Gastroesophageal sphincter (tissue), 4 donors: ENCODE results near the gene PYGM. TPM values are rescaled to one million over a fixed set of nuclear protein-coding genes. Genes with fewer than 3 reads are reported as not detected.
A peak's percentile ranks its signal among the peaks of the same experiment; 100 is the strongest.

ENCODE experiments used
- ATAC-seq: fragments of 150-250 bp; one replicate; pipeline ENCODE4 v1.9.1; 2016; ENCODE audit warnings: mild to moderate bottlenecking, moderate library complexity
- H3K27ac ChIP-seq, 4 donors: fragments of 200-600 bp; sonication (generic) in 3 of 4; 1 replicate in 3 of 4; 2 replicates in 1 of 4; pipeline ENCODE4 v1.5.1; 2016 to 2019
- H3K27me3 ChIP-seq: fragments of 200-600 bp; sonication (generic); one replicate; pipeline ENCODE4 v1.5.1; 2019
- H3K36me3 ChIP-seq, 2 donors: fragments of 200-600 bp; sonication (generic); one replicate each; pipeline ENCODE4 v1.5.1; 2019; ENCODE audit warnings: control low read depth in 1 of 2
- H3K4me1 ChIP-seq, 3 donors: fragments of 200-600 bp; sonication (generic); 1 replicate in 2 of 3; 2 replicates in 1 of 3; pipeline ENCODE4 v1.5.1; 2016 to 2019; ENCODE audit warnings: control low read depth in 2 of 3
- H3K4me3 ChIP-seq, 2 donors: fragments of 200-600 bp; sonication (generic); one replicate each; pipeline ENCODE4 v1.5.1; 2019; ENCODE audit warnings: mild to moderate bottlenecking in 1 of 2, moderate library complexity in 1 of 2
- H3K9me3 ChIP-seq, 3 donors: fragments of 200-600 bp; sonication (generic); one replicate each; pipeline ENCODE4 v1.5.1; 2017 to 2019; ENCODE audit warnings: control low read depth in 2 of 3
- CTCF ChIP-seq, 4 experiments: fragments of 200-600 bp in 2 of 4; fragments of 450-650 bp in 2 of 4; sonication (generic) in 1 of 4; IDR thresholded peaks; one replicate each; pipeline ENCODE4 v1.5.1; 2017 to 2019; ENCODE audit warnings: antibody characterized with exemption in 4 of 4, mild to moderate bottlenecking in 2 of 4, moderate library complexity in 2 of 4
- EP300 ChIP-seq: sonication (generic); formaldehyde crosslinking; IDR thresholded peaks from one replicate; pipeline ENCODE4 v1.6.1; 2017; ENCODE audit warnings: antibody characterized with exemption, mild to moderate bottlenecking
- POLR2A ChIP-seq, 2 donors: fragments of 450-650 bp; IDR thresholded peaks; one replicate each; pipeline ENCODE4 v1.6.1; 2017; ENCODE audit warnings: antibody characterized with exemption in 2 of 2, mild to moderate bottlenecking in 2 of 2, moderate library complexity in 1 of 2
- POLR2AphosphoS5 ChIP-seq: sonication (generic); formaldehyde crosslinking; IDR thresholded peaks from one replicate; pipeline ENCODE4 v1.6.1; 2017; ENCODE audit warnings: antibody characterized with exemption
- WGBS, 2 donors: methylation state at CpG; one replicate each; pipeline ENCODE4 v1.1.5; 2018; ENCODE audit warnings: low coverage in 1 of 2; 5-methylcytosine and 5-hydroxymethylcytosine counted together
- total RNA-seq, 4 donors: library from RNA; depleted of rRNA; stranded (reverse); fragments of >200 nt; gene quantifications; one replicate each; pipeline ENCODE4 v1.1.0, GENCODE V29; 2016

Gene PYGM
- total RNA-seq, 4 donors from 2014 or later: 10.5 to 55.2 (median 32.8) TPM

GRCh38 chr11:64758330-64759079 lies 1.3 kb downstream of the PYGM start:
- TF ChIP-seq POLR2A (IDR thresholded peaks at IDR 0.05) (no peak), POLR2AphosphoS5 (no peak), EP300 (no peak), CTCF (IDR thresholded peaks at IDR 0.05) (no peak)
- peak overlapping the region in 3 of 4 donors; percentile 86 for H3K27ac ChIP-seq
- 70 to 71% methylated on average over 2 to 3 of the region's 15 CpGs for WGBS, 2 donors
- no peaks in the 10 kb centered on the region for H3K27me3 ChIP-seq
- no peaks in the 10 kb centered on the region for H3K9me3 ChIP-seq
- peaks cover 2 to 58% (median 44%) of the 10 kb centered on the region in 3 donors for H3K4me1 ChIP-seq
- H3K4me3 ChIP-seq: peak overlapping the region in 1 of 2 donors; percentile 40
- H3K36me3 ChIP-seq: peaks cover 0 to 39% of the 10 kb centered on the region in 2 donors
- ATAC-seq: no peak

DNA sequence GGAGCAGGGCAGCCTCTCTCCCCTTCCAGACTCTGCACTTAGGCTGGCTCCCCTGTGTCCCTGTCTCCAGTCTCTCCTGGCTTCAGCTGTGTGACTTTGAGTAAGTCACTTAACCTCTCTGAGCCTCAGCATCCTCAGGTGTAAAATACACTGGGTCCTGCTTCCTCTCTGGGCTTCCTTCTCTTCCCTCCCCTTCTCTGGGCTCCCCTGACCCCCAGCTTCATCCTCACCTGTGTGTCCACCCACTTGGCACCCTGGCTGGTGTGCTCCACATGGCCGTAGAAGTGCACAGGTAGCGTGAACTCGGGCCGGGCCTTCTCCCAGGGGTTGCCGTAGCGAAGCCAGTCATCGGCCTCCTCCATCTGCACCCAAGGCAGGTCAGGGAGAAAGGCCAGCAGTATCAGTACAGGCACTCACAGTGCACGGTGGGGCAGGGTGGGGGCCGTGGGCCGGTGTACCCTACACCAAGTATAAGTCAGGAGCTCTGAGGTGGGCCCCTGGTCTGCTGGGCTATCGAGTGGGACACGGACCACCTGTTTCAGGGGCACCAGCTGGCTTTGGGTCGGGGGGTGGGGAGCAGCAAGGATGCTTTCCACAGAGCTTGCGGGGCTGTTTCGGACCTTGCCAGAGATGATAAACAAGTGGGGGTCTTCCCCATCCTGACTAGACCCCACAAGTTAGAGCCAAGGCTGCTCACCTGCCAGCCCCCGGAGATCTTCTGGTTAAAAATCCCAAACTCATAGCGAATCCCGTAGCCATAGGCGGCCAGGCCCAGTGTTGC lies 2.0 kb downstream of the PYGM start:
- H3K4me3 ChIP-seq: no peak overlapping the region
- H3K27me3 ChIP-seq: no peaks in the 10 kb centered on the region
- no peaks in the 10 kb centered on the region for H3K9me3 ChIP-seq
- 79% methylated on average over 5 of the region's 19 CpGs; no CpG with 5 or more reads in 1 of the 2 donors for whole genome bisulfite sequencing, 2 donors
- peaks cover 2 to 50% (median 37%) of the 10 kb centered on the region in 3 donors for H3K4me1 ChIP-seq
- ATAC-seq: no peak
- peaks cover 0 to 39% of the 10 kb centered on the region in 2 donors for H3K36me3 ChIP-seq
- TF ChIP-seq POLR2A (IDR thresholded peaks at IDR 0.05) (no peak), POLR2AphosphoS5 (no peak), EP300 (no peak), CTCF (IDR thresholded peaks at IDR 0.05) (no peak)
- H3K27ac ChIP-seq: peak overlapping the region in 3 of 4 donors; percentile 86

- peaks cover 0 to 46% of the 10 kb centered on the region in 2 donors for H3K36me3 ChIP-seq
- TF ChIP-seq POLR2A (IDR thresholded peaks at IDR 0.05): no peak
- TF ChIP-seq POLR2AphosphoS5: no peak
- TF ChIP-seq CTCF (IDR thresholded peaks at IDR 0.05): no peak
- no peak for TF ChIP-seq EP300
- peaks cover 2 to 31% (median 24%) of the 10 kb centered on the region in 3 donors for H3K4me1 ChIP-seq
- no peak overlapping the region for H3K4me3 ChIP-seq
- no peaks in the 10 kb centered on the region for H3K9me3 ChIP-seq
- H3K27ac ChIP-seq: peak overlapping the region in 2 of 4 donors; percentile 55 to 86
- WGBS, 2 donors: 74% methylated on average over 6 of the region's 13 CpGs; no CpG with 5 or more reads in 1 of the 2 donors
- H3K27me3 ChIP-seq: no peaks in the 10 kb centered on the region
- ATAC-seq: no peak
Measured at GRCh38 chr11:64755681-64756361, 4.0 kb downstream of the PYGM start.

DNA sequence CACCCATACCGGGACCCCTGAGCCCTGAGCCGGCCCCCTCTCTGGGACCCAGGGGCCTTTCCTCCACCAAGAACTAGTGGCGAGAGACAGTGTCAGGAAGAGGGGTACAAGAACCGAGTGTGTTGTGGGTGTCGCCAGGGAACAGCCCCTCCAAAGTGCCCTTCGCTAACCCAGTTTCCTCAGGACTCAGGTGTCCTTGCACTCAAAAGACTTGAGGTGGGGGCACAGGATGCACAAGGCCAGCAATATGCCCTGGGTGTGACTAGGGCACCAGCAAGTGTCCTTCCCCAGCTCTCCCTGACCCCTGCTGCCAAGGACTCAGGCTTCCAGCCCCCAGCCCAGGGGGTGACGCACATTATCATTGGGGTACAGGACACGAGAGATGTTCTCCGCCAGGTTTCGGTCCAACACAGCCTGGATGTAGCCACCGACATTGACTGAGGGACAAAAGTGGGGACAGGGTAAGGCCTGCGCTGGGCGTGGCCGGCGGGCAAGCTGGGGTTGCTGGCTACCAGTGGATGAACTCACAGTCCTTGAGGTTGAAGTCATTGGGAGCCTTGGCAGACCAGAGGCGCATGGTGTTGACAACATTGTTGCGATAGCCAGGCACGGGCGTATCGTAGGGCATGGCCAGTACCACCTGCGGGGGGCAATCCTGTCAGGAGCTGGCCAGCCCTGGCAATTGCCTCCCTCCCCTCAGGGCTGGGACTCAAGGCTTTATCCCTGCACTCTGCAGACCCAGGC lies 4.7 kb downstream of the PYGM start:
- ATAC-seq: no peak
- Histone ChIP-seq H3K4me3 (no peak overlapping the region), H3K27ac (peak overlapping the region in 3 of 4 donors; percentile 45 to 86 (median 55)), H3K9me3 (no peaks in the 10 kb centered on the region), H3K4me1 (peaks cover 0 to 24% (median 19%) of the 10 kb centered on the region in 3 donors), H3K27me3 (no peaks in the 10 kb centered on the region), H3K36me3 (peaks cover 0 to 54% of the 10 kb centered on the region in 2 donors)
- TF ChIP-seq EP300 (no peak), POLR2A (IDR thresholded peaks at IDR 0.05) (no peak), POLR2AphosphoS5 (no peak), CTCF (IDR thresholded peaks at IDR 0.05) (no peak)
- 71 to 93% methylated on average over 3 to 5 of the region's 21 CpGs for WGBS, 2 donors
